Neural progenitor cell (in vitro differentiated cells): ENCODE data around the gene C17orf50.

Experiments
- EZH2 ChIP-seq: fragments of 200-600 bp; sonication (generic); IDR thresholded peaks from 2 replicates; pipeline ENCODE4 v1.6.1; 2017; ENCODE audit warnings: antibody characterized with exemption, mild to moderate bottlenecking, moderate library complexity
- EZH2phosphoT487 ChIP-seq: fragments of 200-600 bp; sonication (generic); IDR thresholded peaks from 2 replicates; pipeline ENCODE4 v1.6.1; 2017; ENCODE audit warnings: antibody characterized with exemption
- TF ChIP-seq, protein P1 (sequence below): fragments of 200-600 bp; sonication (generic); IDR thresholded peaks from 2 replicates; pipeline ENCODE4 v1.5.1; 2017; ENCODE audit warnings: antibody characterized with exemption, mild to moderate bottlenecking

DNA sequence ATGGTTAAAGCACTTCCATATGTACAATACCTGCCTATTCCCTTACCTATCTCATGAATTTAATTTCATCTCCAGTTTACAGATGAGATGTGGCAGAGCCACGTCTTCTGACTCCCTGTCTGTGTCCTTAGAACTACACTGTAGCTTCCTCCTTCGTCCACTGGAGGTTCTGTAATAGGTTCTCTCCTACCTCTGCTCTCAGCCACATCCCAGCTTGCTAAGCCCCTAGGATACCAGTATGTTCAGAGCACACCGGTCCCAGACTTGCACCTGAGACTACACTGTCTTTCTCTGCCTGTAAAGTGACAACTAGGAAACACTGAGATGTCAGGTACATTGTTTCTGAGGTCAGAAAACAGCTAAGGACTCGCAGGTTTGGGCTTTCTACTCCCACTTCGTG lies 33.1 kb upstream of the C17orf50 start:
- TF ChIP-seq EZH2phosphoT487, result no peak
- TF ChIP-seq, protein P1, sequence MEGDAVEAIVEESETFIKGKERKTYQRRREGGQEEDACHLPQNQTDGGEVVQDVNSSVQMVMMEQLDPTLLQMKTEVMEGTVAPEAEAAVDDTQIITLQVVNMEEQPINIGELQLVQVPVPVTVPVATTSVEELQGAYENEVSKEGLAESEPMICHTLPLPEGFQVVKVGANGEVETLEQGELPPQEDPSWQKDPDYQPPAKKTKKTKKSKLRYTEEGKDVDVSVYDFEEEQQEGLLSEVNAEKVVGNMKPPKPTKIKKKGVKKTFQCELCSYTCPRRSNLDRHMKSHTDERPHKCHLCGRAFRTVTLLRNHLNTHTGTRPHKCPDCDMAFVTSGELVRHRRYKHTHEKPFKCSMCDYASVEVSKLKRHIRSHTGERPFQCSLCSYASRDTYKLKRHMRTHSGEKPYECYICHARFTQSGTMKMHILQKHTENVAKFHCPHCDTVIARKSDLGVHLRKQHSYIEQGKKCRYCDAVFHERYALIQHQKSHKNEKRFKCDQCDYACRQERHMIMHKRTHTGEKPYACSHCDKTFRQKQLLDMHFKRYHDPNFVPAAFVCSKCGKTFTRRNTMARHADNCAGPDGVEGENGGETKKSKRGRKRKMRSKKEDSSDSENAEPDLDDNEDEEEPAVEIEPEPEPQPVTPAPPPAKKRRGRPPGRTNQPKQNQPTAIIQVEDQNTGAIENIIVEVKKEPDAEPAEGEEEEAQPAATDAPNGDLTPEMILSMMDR, result no peak
- no peak for TF ChIP-seq EZH2
